Peyer's patch (tissue), 4 donors: ENCODE data around the gene CACNA2D3. TPM values are rescaled to one million over a fixed set of nuclear protein-coding genes. Genes with fewer than 3 reads are reported as not detected.

Source experiments
- DNase-seq, 3 donors: peaks; one replicate each; pipeline ENCODE4 v3.0.0-alpha.2; 2017 to 2019
- H3K27ac ChIP-seq, 4 donors: fragments of 200-600 bp; sonication (generic); one replicate each; pipeline ENCODE4 v1.5.1; 2016 to 2019
- H3K27me3 ChIP-seq, 2 donors: fragments of 200-600 bp; sonication (generic); one replicate each; pipeline ENCODE4 v1.5.1; 2019
- H3K36me3 ChIP-seq, 3 donors: fragments of 200-600 bp; sonication (generic); one replicate each; pipeline ENCODE4 v1.5.1; 2016 to 2019
- H3K4me1 ChIP-seq, 4 donors: fragments of 200-600 bp; sonication (generic); one replicate each; pipeline ENCODE4 v1.5.1; 2016 to 2019
- H3K4me3 ChIP-seq, 4 donors: fragments of 200-600 bp; sonication (generic); 1 replicate in 3 of 4; 2 replicates in 1 of 4; pipeline ENCODE4 v1.5.1; 2016 to 2019; ENCODE audit warnings: mild to moderate bottlenecking in 1 of 4
- H3K9me3 ChIP-seq, 4 donors: fragments of 200-600 bp; sonication (generic); one replicate each; pipeline ENCODE4 v1.5.1; 2016 to 2019; ENCODE audit warnings: mild to moderate bottlenecking in 1 of 4
- POLR2A ChIP-seq, 2 donors: fragments of 450-650 bp; IDR thresholded peaks; one replicate each; pipeline ENCODE4 v1.5.1; 2017; ENCODE audit warnings: antibody characterized with exemption in 2 of 2, mild to moderate bottlenecking in 2 of 2, moderate library complexity in 2 of 2
- total RNA-seq, 4 donors: library from RNA; depleted of rRNA; stranded (reverse); fragments of >200 nt; gene quantifications; one replicate each; pipeline ENCODE4 v1.1.0, GENCODE V29; 2016
- TF ChIP-seq, protein P1 (sequence below), 6 experiments: fragments of 450-650 bp in 4 of 6; fragments of 200-600 bp in 2 of 6; sonication (generic) in 1 of 6; IDR thresholded peaks; one replicate each; pipeline ENCODE4 v1.5.1; 2017 to 2019; ENCODE audit warnings: antibody characterized with exemption in 6 of 6, mild to moderate bottlenecking in 3 of 6, moderate library complexity in 1 of 6

The CACNA2D3 gene
- total RNA-seq, 4 donors from 2014 or later: 0.27 to 5.0 TPM; not detected in 2

DNA sequence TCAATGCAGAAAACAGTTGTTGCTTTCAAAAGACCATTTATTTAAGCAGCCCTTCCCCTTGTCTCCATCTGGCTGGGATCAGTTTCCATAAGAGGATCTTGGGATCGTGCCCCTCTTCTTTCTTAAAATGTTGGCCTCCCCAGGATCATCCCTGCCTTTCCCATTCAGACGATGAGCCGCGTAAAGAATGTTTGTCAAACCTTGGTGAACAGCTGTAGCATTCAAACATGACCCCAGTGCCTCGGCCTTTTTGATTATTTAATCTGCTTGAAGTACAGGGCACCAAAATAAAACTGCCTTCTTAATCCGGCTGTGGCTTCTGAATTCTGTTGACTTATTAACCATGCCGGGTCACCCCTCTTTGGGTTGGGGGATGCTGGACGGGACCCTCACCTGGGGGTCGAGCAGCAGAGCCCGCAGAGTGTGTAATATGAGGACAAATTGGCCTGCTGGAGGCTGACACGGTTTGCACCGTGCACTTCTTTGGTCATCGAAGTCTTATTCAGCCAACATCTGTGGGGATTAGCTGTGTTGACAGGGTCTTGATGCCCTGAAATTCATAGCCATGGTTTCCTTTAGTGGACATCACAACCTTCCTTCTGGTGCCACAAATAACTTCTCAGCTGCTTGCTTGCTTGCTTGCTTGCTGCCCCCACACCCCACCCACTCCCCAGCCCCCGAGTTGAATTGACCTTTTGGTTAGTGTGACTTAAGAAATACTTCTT lies 805.9 kb downstream of the CACNA2D3 start, which contains the start of gene LRTM1:
LRTM1 (minus strand) TSS at position 14 of the 725 bp plus-strand sequence. CDS start 148 bp downstream, outside the sequence.
- no peak within 1 kb of the TSS for H3K4me3 ChIP-seq
- no peak within 1 kb of the TSS for H3K27ac ChIP-seq
- H3K9me3 ChIP-seq: no peaks in the 10 kb centered on the region
- DNase-seq: no peak
- no peaks in the 10 kb centered on the region for H3K27me3 ChIP-seq
- TF ChIP-seq, protein P1, sequence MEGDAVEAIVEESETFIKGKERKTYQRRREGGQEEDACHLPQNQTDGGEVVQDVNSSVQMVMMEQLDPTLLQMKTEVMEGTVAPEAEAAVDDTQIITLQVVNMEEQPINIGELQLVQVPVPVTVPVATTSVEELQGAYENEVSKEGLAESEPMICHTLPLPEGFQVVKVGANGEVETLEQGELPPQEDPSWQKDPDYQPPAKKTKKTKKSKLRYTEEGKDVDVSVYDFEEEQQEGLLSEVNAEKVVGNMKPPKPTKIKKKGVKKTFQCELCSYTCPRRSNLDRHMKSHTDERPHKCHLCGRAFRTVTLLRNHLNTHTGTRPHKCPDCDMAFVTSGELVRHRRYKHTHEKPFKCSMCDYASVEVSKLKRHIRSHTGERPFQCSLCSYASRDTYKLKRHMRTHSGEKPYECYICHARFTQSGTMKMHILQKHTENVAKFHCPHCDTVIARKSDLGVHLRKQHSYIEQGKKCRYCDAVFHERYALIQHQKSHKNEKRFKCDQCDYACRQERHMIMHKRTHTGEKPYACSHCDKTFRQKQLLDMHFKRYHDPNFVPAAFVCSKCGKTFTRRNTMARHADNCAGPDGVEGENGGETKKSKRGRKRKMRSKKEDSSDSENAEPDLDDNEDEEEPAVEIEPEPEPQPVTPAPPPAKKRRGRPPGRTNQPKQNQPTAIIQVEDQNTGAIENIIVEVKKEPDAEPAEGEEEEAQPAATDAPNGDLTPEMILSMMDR (IDR thresholded peaks at IDR 0.05): no peak
- no peak for TF ChIP-seq POLR2A (IDR thresholded peaks at IDR 0.05)
- H3K4me1 ChIP-seq: no peaks in the 10 kb centered on the region
- H3K36me3 ChIP-seq: no peaks in the 10 kb centered on the region

DNA sequence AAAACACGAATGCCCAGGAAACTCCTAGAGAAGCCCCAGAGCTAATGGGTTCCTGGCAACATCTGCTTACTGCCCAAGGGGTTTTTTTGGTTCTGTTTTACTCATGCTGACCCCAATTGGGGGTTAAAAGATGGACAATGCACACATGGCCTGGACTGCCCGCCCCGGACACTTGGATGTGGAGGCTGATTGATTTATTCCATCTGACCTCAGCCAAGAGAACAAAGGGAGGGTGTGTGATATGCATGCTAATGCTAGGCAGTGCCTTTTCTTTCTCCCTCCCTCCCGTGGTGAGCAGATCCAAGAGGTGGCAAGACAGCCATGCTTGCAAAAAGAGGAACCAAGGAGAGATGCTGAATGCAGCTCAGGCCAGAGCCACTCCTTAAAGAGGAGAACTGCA lies 808.8 kb downstream of the CACNA2D3 start:
- DNase-seq: no peak
- TF ChIP-seq, protein P1 (IDR thresholded peaks at IDR 0.05): no peak
- no peak for TF ChIP-seq POLR2A (IDR thresholded peaks at IDR 0.05)
- no peak overlapping the region for H3K27ac ChIP-seq

DNA sequence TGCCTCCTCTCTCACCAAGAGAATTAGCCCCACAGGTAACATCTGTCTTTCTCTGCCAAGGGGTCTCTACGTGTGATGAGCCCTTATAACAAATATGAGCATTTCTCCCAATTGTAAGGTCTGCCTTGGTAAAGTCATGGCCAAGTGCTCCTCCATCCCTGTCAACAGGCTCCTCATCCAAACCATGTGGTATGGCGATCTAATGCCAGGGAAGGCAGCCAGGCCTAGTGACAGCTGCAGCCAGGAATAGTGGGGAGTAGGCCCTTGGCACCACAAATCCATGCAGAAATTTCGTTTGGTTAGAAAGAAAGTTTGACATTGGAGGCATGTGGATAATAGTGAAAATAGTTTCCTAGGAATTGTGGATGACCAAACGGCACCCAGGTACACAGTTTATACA lies 810.3 kb downstream of the CACNA2D3 start:
- Histone ChIP-seq H3K27me3 (no peaks in the 10 kb centered on the region), H3K9me3 (no peaks in the 10 kb centered on the region), H3K27ac (no peak overlapping the region), H3K4me1 (no peaks in the 10 kb centered on the region), H3K4me3 (no peak overlapping the region), H3K36me3 (no peaks in the 10 kb centered on the region)
- DNase-seq: no peak
- TF ChIP-seq, protein P1 (IDR thresholded peaks at IDR 0.05): no peak
- TF ChIP-seq POLR2A (IDR thresholded peaks at IDR 0.05): no peak

More for the DNA sequence above, 808.8 kb downstream of the CACNA2D3 start:
- Histone ChIP-seq H3K4me1 (no peaks in the 10 kb centered on the region), H3K27me3 (no peaks in the 10 kb centered on the region), H3K4me3 (no peak overlapping the region), H3K36me3 (no peaks in the 10 kb centered on the region), H3K9me3 (no peaks in the 10 kb centered on the region)

DNA sequence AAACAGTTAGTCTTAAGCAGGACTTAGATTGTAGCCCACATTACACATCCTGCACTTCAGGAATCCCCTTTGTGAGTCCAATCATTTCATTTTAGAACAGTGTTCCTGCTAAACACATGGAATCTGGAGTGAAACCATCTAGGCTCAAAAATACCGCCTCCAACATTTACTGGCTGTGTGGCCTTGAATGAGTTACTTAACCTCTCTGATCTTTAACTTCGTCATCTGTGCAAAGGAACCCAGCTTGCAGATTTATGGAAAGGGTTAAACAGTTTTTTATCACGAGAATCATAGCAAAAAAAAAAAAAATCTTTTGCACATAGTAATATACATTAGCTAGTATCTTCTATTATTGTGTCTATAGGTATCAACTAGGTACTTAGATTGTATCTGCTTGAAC lies 813.5 kb downstream of the CACNA2D3 start:
- no peaks in the 10 kb centered on the region for H3K9me3 ChIP-seq

DNA sequence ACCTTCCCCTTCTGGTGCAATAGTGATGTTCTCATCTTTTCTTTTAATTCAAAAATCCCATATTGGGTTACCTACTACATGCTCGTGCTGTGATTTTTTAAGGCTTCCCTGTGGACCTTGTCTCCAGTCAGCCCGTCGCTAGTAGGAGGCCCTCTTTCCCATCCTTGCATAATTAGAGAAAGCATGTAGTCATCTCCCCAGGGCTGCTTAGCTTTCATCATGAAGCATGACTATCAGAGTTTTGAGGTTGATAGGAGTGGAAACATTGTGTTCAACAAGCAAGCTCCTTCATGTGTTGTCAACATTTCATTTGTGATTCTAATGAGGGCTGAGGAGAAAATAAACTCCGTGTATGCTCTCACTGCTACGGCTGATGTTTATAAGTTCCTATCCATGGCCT lies 814.2 kb downstream of the CACNA2D3 start:
- no peaks in the 10 kb centered on the region for H3K4me1 ChIP-seq
- no peaks in the 10 kb centered on the region for H3K36me3 ChIP-seq
- no peak overlapping the region for H3K27ac ChIP-seq
- H3K4me3 ChIP-seq: no peak overlapping the region
- H3K27me3 ChIP-seq: no peaks in the 10 kb centered on the region
- no peak for TF ChIP-seq POLR2A (IDR thresholded peaks at IDR 0.05)
- TF ChIP-seq, protein P1 (IDR thresholded peaks at IDR 0.05): no peak
- no peak for DNase-seq
- H3K9me3 ChIP-seq: no peaks in the 10 kb centered on the region

More for the DNA sequence above, 813.5 kb downstream of the CACNA2D3 start:
- Histone ChIP-seq H3K36me3 (no peaks in the 10 kb centered on the region), H3K4me1 (no peaks in the 10 kb centered on the region), H3K4me3 (no peak overlapping the region), H3K27me3 (no peaks in the 10 kb centered on the region), H3K27ac (no peak overlapping the region)
- TF ChIP-seq, protein P1 (IDR thresholded peaks at IDR 0.05): no peak
- no peak for TF ChIP-seq POLR2A (IDR thresholded peaks at IDR 0.05)
- no peak for DNase-seq
